Measurements from ENCODE around the gene BRICD5. TPM values are rescaled to one million over a fixed set of nuclear protein-coding genes. Genes with fewer than 3 reads are reported as not detected.
"Not testable (repeated sequence)": the region's sequence is repeated elsewhere in the genome, so short reads cannot be mapped to it uniquely, and the experiment has no call there.

Gene BRICD5
- total RNA-seq (1 to 10 TPM in 3 of 4 donors, under 1 TPM in 1; 0.86 to 5.3 (median 4.1) TPM), polyA plus RNA-seq (1 to 10 TPM; 1.4 to 3.1 (median 1.8) TPM)
- long read RNA-seq, donor 1, result 0 reads
- long read RNA-seq, donor 2, partial matches to known transcripts, result 1 of 5 reads
- long read RNA-seq, donor 2, other reads (novel, unspliced or antisense), result 2 of 5 reads

DNA sequence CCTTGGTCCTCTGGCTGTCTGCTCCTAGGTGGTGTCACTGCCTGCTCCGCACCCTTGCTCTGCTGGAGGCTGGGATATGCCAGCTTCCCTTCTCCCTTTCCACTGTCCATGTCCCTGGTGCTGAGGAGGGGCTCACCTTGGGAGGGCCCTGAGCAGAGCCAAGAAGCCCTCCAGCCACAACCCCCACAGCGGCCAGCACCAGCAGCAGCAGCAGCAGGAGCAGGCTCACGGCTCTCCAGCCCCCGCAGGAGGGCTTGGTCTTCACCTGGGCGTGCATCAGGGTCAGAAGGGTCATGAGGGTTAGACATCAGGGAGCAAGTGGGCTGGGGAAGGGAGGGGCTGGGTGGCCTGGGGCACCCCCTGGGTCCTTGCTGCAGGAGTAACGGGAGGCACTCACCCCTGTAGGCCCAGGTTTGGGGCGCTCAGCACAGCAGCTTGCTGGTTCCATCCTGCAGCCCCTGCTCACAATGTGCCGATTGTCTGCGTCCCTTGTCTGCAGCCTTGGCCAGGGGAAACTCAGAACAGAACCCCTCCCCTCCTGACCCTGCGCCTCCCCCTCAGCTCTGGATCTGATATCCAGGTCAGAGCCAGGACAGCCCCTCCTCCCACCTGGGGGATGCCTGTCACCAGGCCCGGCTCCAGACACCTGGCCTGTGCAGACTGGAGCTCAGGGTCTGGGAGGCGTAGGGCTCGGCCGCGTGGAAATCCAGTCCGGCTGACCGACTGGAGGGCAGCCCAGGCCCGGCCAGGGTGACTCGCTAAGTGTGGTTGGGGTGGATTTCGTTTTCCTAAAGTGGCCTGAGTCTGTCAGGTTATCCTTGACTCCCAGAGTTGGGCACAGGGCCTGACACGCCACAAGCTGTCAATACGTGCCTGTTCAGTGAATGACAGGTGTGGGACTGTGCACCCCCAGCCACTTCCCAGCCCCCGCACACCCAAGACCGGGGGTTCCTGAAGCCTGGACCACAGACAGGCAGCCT is at the start of gene BRICD5:
BRICD5 (minus strand) TSS at position 478 of the 980 bp plus-strand sequence; CDS start at position 448, 30 bp downstream.
- peaks cover 0 to 38% of the 10 kb centered on the region in 2 donors for H3K36me3 ChIP-seq (ENCODE audit: insufficient read depth in 1 of 2, low read depth in 1 of 2)
- 25 to 47% (median 37%) methylated on average over 24 of the region's 24 CpGs for WGBS, 3 donors
- TF ChIP-seq, protein P1, sequence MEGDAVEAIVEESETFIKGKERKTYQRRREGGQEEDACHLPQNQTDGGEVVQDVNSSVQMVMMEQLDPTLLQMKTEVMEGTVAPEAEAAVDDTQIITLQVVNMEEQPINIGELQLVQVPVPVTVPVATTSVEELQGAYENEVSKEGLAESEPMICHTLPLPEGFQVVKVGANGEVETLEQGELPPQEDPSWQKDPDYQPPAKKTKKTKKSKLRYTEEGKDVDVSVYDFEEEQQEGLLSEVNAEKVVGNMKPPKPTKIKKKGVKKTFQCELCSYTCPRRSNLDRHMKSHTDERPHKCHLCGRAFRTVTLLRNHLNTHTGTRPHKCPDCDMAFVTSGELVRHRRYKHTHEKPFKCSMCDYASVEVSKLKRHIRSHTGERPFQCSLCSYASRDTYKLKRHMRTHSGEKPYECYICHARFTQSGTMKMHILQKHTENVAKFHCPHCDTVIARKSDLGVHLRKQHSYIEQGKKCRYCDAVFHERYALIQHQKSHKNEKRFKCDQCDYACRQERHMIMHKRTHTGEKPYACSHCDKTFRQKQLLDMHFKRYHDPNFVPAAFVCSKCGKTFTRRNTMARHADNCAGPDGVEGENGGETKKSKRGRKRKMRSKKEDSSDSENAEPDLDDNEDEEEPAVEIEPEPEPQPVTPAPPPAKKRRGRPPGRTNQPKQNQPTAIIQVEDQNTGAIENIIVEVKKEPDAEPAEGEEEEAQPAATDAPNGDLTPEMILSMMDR (IDR thresholded peaks at IDR 0.05), result no peak
- ATAC-seq (peak in 3 of 4 donors; percentile 4 to 28 (median 4)), DNase-seq (no peak)
- H3K4me1 ChIP-seq, result peaks cover 54% of the 10 kb centered on the region
- peak within 1 kb of the TSS; percentile 90 for H3K27ac ChIP-seq
- no peak within 1 kb of the TSS for H3K4me3 ChIP-seq
- no peaks in the 10 kb centered on the region for H3K27me3 ChIP-seq (ENCODE audit: insufficient read depth in 3 of 3, low read length in 2 of 3)
- intact Hi-C loops (cut with DNase I), result no loop called here
- H3K9me3 ChIP-seq, result no peaks in the 10 kb centered on the region

DNA sequence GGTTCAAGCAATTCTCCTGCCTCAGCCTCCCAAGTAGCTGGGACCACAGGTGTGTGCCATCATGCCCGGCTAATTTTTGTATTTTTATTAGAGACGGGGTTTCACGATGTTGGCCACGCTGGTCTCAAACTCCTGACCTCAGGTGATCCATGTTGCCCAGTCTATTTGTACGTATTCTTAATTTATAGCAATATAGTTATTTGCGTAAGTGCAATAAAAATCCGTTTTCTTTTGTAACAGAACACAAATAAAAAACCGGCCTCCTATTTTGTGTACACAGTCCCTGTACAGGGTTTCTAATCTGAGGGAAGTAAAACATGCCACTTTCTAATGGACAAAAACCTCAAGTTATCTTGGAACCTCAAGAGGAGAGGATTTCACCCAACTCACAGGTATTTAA is 49.6 kb upstream of the BRICD5 start:
- TF ChIP-seq, protein P1 (IDR thresholded peaks at IDR 0.05), result no peak
- Histone ChIP-seq H3K27me3 (ENCODE audit: insufficient read depth in 3 of 3, low read length in 2 of 3) (no peaks in the 10 kb centered on the region), H3K9me3 (no peaks in the 10 kb centered on the region), H3K4me3 (no peak overlapping the region), H3K27ac (no peak overlapping the region), H3K36me3 (ENCODE audit: insufficient read depth in 1 of 2, low read depth in 1 of 2) (peaks cover 17 to 96% of the 10 kb centered on the region in 2 donors), H3K4me1 (peaks cover 4% of the 10 kb centered on the region)
- intact Hi-C loops (cut with DNase I), result no loop called here
- ATAC-seq (no peak), DNase-seq (no peak)
- 95 to 97% (median 96%) methylated on average over 8 of the region's 8 CpGs for WGBS, 3 donors

DNA sequence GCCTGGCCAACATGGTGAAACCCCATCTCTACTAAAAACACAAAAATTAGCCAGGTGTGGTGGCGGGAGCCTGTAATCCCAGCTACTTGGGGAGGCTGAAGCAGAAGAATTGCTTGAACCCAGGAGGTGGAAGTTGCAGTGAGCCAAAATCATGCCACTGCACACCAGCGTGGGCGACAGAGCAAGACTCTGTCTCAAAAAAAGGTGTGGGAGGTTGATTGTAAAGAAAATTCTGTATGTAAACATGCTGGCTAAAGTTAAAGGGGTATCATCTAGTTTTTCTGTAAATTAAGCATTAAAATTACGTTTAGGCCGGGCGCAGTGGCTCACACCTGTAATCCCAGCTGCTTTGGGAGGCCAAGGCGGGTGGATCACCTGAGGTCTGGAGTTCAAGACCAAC is 47.9 kb upstream of the BRICD5 start:
- 93 to 96% (median 94%) methylated on average over 7 of the region's 7 CpGs for WGBS, 3 donors
- H3K27me3 ChIP-seq (ENCODE audit: insufficient read depth in 3 of 3, low read length in 2 of 3); intact Hi-C loops (cut with DNase I); ATAC-seq; H3K4me1 ChIP-seq; H3K4me3 ChIP-seq; H3K27ac ChIP-seq; H3K9me3 ChIP-seq: not testable (repeated sequence)
- DNase-seq, result peak in 1 of 2 donors; percentile 3
- H3K36me3 ChIP-seq (ENCODE audit: insufficient read depth in 1 of 2, low read depth in 1 of 2), result peaks cover 10 to 100% of the 10 kb centered on the region in 2 donors

DNA sequence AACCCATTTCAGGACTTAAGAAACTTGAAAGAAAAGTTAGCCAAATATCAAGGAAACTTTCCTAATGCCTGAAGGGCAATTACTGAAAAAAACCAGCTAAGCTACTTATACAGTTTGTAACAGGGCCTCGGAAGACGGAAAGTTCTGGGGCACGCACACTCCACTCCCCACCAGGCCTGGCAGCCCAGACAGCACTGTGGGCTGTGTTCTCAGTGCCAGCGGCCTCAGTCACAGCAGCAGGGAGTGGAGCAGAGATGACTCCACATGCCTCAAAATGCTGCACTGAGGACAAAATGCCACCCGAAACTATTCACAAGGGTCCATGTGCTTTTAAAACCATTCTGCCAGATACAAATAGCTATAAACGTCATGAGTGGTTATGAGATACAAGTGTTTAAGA is 47.1 kb upstream of the BRICD5 start:
- ATAC-seq, result no peak
- WGBS, 3 donors, result 88 to 94% (median 89%) methylated on average over 6 of the region's 6 CpGs
- Histone ChIP-seq H3K9me3 (no peaks in the 10 kb centered on the region), H3K4me1 (no peaks in the 10 kb centered on the region), H3K36me3 (ENCODE audit: insufficient read depth in 1 of 2, low read depth in 1 of 2) (peaks cover 10 to 100% of the 10 kb centered on the region in 2 donors), H3K27me3 (ENCODE audit: insufficient read depth in 3 of 3, low read length in 2 of 3) (no peaks in the 10 kb centered on the region), H3K4me3 (no peak overlapping the region), H3K27ac (no peak overlapping the region)
- intact Hi-C loops (cut with DNase I), result no loop called here
- TF ChIP-seq, protein P1 (IDR thresholded peaks at IDR 0.05), result no peak
- no peak for DNase-seq

DNA sequence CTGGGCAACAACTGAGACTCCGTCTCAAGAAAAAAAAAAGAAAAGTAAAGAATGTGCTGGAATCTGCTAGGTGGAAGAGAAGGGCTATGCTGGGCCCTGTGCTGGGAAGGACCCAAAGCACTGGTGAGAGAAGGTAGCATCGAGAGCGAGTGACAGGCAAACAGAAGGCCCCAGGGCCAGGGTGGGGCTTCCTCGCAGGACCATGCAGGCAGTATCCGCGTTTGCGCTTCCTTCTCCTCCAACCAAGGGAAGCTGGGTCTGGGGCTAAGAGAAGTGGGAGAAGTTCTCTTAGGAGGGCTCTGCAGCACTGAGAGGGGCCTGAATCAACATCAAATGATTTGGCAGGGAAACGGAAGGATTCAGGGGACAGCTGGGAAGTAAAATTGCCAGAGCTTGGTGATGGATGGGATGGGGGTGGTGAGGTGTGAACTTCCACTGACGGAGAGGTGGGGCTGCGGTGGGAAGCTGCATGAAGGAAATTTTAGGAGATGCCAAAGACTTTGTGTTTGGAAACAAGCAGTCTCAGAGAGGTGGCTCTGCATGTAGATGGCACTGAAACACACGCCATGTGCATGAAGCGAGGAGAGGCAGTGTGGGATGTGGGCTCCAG is 46.0 kb upstream of the BRICD5 start:
- ATAC-seq (no peak), DNase-seq (peak in 1 of 2 donors; percentile 31)
- Histone ChIP-seq H3K4me1 (peaks cover 8% of the 10 kb centered on the region), H3K27ac (no peak overlapping the region), H3K4me3 (no peak overlapping the region), H3K27me3 (ENCODE audit: insufficient read depth in 3 of 3, low read length in 2 of 3) (no peaks in the 10 kb centered on the region), H3K36me3 (ENCODE audit: insufficient read depth in 1 of 2, low read depth in 1 of 2) (peaks cover 10 to 94% of the 10 kb centered on the region in 2 donors), H3K9me3 (no peaks in the 10 kb centered on the region)
- WGBS, 3 donors, result 84 to 85% (median 84%) methylated on average over 12 of the region's 12 CpGs
- TF ChIP-seq, protein P1 (IDR thresholded peaks at IDR 0.05), result no peak
- intact Hi-C loops (cut with DNase I), result no loop called here

Data from psoas muscle (tissue), 8 donors.